T follicular helper cell (primary cell): ENCODE measurements around the gene BTBD8.
"Not testable (repeated sequence)": the region's sequence is repeated elsewhere in the genome, so short reads cannot be mapped to it uniquely, and the experiment has no call there.

Experiments used
- DNase-seq: peaks from one replicate; pipeline ENCODE4 v3.0.0-alpha.2; 2020; ENCODE audit warnings: low read depth
- total RNA-seq, 2 experiments: gene quantifications; one replicate each; lab custom pipeline; 2026; lab: John Stamatoyannopoulos, UW

Gene BTBD8
- total RNA-seq: 1.7 to 10.9 reads per million in 2 experiments

GRCh38 chr1:92080128-92080985, at the start of gene BTBD8:
Gene BTBD8, plus strand, starts transcription at chr1:92080345. Its CDS starts 227 bp downstream, at chr1:92080572.
- peak; percentile 77 for DNase-seq

GRCh38 chr1:92030656-92031107, 49.5 kb upstream of the BTBD8 start:
- no peak for DNase-seq

GRCh38 chr1:92031281-92032110, 48.6 kb upstream of the BTBD8 start:
- DNase-seq: no peak

DNA sequence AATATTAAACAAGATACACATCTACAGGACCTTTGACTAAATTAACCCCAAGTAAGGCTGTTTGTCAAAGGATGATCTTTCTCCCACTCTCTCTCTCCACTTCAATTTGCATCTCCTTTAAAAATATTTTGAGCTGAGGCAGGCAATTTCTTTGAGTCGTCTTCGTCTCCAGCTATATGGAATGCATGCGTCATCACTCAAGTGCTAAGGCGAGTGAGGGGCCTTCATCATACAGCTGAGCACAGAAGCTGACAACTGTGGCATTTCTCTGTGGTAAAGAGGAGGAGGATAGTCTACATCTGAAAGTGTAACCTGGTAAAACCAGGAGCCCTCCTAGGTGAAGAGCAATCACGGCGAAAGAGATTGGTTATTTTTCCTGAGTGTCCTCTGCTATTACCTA, 42.7 kb upstream of the BTBD8 start:
- DNase-seq: no peak

DNA sequence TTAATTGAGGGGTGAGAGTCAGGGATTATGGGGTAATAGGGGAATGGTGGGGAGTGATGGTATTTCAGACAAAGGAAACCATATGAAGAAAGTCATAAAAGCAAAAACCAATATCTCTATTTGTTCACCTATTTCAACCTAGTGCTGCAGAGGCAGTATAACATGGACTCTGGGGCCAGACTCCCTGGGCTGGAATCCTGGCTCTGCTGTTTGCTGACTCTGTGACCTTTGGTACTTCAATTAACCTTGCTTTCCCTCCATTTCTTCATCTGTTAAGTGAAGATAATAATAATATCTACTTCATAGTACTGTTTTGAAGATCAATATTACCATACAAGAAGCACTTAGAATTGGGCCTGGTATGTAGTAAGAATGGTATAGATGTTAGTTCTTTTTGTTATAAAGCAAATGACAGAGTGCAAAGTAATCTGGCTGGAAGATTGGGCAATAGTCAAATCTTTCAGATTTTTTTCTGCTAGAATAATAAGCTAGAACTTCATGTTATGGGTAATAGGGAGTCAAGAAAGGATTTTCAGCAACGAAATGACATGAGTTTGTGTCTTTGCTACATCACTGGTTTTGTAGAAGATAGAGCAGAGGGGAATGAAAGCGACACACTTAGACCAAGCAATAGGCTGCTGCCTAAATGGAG, 41.3 kb upstream of the BTBD8 start:
- DNase-seq: no peak

DNA sequence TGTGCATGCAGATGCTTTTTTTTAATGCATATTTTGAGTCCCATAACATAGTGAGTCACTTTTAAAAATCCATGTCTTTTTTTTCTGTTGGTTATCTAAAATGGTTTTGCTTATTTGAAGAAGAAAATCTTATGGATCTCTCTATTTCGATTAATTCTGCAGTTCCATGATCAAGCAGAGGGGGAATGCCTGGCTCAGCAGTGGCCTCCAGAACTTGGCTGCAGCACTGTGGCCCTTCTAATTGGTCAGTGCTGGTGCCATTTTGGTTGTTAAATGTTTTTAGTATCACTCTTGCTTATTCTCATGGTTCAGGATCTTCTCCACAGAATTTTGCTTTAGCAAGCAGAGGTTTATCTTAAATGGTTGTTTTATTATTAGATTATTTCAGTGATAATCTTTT, 39.2 kb upstream of the BTBD8 start:
- no peak for DNase-seq

- DNase-seq: no peak
Measured at GRCh38 chr1:92043621-92044020, 36.5 kb upstream of the BTBD8 start.

GRCh38 chr1:92045766-92046495, 34.2 kb upstream of the BTBD8 start:
- no peak for DNase-seq

DNA sequence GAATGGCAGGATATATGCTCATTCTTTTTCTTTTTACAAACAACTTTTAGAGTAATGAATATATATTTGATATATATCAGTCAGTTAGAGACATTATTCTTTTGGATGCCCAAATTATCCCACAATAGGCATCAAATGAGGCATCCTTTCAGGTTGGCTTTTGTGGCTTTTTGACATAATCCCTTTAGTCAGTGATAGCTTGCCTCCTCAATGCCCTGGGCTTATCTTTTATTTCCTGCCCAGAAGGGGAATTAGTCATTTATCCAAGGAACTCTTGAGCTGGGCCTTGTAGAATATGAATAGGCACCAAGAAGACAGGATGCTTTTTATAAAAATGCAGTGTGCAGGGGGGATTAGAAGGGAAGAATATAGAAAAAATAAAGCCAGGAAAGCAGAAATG, 28.2 kb upstream of the BTBD8 start:
- DNase-seq: no peak

- no peak for DNase-seq
Measured at GRCh38 chr1:92065042-92065441, 15.1 kb upstream of the BTBD8 start.

DNA sequence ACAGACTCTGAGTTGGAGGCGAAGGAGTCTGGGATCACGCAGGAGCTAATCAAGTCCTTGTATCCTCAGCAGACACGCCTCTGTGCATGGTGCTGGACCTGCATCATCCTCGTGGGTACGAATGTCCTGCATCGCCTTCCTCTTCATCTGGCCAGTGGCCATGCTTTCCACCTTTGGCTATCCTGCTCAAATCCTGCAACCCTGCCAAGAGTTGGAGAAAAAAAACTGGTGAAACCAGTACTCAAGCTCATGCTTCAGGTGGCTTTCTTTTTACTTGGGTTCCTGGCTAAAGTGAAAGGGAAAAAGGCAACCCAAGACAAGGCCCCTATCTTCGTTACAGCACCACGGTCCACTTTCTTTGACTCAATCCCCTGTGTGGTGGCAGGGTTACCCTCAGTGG, 13.8 kb upstream of the BTBD8 start:
- DNase-seq: no peak

DNA sequence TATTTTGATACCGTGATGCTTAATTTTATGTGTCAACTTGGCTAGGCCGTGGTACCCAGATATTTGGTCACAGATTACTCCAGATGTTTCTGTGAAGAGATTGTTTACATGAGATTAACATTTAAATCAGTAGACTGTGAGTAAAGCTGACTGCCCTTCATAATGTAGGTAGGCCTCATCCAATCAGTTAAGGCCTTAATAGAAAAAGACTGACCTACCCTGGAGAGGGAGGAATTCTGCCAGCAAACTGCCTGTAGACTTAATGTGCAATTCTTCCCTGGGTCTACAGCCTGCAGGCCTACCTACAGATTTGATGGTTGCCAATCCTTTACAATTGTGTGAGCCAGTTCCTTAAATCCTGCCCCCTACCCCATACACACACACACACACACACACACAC, 9.3 kb upstream of the BTBD8 start:
- DNase-seq: no peak

DNA sequence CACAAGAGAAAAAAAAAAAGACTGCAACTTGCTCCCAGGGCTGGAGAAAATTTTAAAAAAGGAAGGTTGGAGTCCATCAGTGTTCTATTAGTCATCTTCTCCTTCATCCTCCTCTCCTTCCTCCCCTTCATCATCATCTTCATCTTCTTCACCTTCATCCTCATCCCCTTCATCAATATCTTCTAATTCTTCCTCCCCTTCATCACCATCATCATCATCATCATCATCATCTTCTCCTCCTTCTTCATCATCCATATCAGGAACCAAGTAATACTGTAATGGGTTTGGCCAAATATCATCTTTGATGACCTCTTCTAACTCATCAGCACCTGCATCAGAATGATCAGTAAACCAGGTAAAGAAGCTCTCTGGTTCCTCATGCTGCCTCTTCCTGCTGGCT, 5.7 kb upstream of the BTBD8 start:
- not testable (repeated sequence) for DNase-seq

- no peak for DNase-seq
Measured at GRCh38 chr1:92075311-92075710, 4.8 kb upstream of the BTBD8 start, which contains the start of gene SETSIP. Gene SETSIP, minus strand, starts transcription at chr1:92075411. Its CDS starts 0 bp downstream, at chr1:92075411.

- DNase-seq: no peak
Measured at GRCh38 chr1:92076363-92076762, 3.8 kb upstream of the BTBD8 start.

GRCh38 chr1:92078077-92078476, 2.1 kb upstream of the BTBD8 start:
- not testable (repeated sequence) for DNase-seq

- no peak for DNase-seq
Measured at GRCh38 chr1:92079441-92079840, 704 bp upstream of the BTBD8 start.

- no peak for DNase-seq
Measured at GRCh38 chr1:92081031-92081430, 886 bp downstream of the BTBD8 start.

- no peak for DNase-seq
Measured at GRCh38 chr1:92084651-92085050, 4.5 kb downstream of the BTBD8 start.

DNA sequence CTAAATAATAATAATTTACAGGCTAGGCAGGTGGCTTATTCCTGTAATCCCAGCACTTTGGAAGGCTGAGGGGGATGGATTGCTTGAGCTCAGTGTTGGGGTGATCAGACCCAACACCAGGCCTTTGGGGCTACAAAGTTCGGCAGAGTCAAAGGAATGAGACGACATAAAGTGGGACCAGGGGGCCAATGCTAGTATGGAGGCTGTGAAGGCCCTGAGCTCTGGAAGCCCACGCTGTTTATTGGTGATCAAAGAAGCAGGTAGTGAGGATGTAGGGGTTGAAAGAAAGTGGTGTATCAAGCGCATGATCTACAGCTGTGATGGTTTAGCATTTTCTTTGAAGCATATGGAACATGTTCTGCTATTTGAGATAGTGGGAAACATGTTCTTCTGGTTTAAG, 5.6 kb downstream of the BTBD8 start:
- no peak for DNase-seq

GRCh38 chr1:92087542-92087941, 7.4 kb downstream of the BTBD8 start:
- DNase-seq: no peak

DNA sequence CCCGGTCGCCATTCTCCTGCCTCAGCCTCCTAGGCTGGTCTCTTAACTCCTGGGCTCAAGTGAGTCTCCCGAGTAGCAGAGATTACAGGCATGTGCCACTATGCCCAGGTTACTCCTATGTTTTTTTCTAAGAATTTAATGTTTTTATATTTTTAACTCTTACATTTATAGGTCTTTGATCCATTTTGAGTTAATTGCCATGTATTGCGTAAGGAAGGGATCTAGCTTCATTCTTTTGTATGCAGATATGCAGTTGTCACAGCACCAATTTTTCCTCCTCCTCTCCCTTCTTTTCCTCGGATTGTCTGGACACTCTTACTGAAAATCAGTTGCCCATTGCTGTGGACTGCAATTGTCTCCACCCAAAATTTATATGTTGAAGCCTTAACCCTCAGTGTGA, 11.5 kb downstream of the BTBD8 start:
- DNase-seq: no peak
